ELF-1 (cell line): ENCODE results near the gene TRPM5.

Source experiments
- DNase-seq: peaks from one replicate; pipeline ENCODE4 v3.0.0-alpha.2; 2016; ENCODE audit warnings: low read depth, low spot score

Gene TRPM5

GRCh38 chr11:2402890-2403645 lies 41.2 kb downstream of the TRPM5 start:
- no peak for DNase-seq

GRCh38 chr11:2402106-2402505 lies 42.2 kb downstream of the TRPM5 start:
- DNase-seq, result no peak

GRCh38 chr11:2401436-2401984 lies 42.8 kb downstream of the TRPM5 start:
- DNase-seq, result no peak

GRCh38 chr11:2400762-2401435 lies 43.4 kb downstream of the TRPM5 start:
- DNase-seq, result no peak

GRCh38 chr11:2400069-2400761 lies 44.1 kb downstream of the TRPM5 start, which contains the start of gene TSSC4:
TSSC4 (plus strand) TSS chr11:2400750; CDS start chr11:2402634, 1,884 bp downstream.
- peak; percentile 100 for DNase-seq

GRCh38 chr11:2399488-2400068 lies 44.7 kb downstream of the TRPM5 start:
- no peak for DNase-seq

- DNase-seq, result no peak
Observed at GRCh38 chr11:2398664-2399355, 45.5 kb downstream of the TRPM5 start.

- DNase-seq, result no peak
Observed at GRCh38 chr11:2397005-2397404, 47.3 kb downstream of the TRPM5 start.

GRCh38 chr11:2396471-2396870 lies 47.8 kb downstream of the TRPM5 start:
- DNase-seq, result no peak

- no peak for DNase-seq
Observed at GRCh38 chr11:2395856-2396255, 48.5 kb downstream of the TRPM5 start.

GRCh38 chr11:2395211-2395730 lies 49.0 kb downstream of the TRPM5 start:
- no peak for DNase-seq

GRCh38 chr11:2394818-2395105 lies 49.6 kb downstream of the TRPM5 start:
- no peak for DNase-seq
